Bronchial epithelial cell (primary cell): ENCODE measurements around the gene GOLGA6L2. TPM values are rescaled to one million over a fixed set of nuclear protein-coding genes. Genes with fewer than 3 reads are reported as not detected.

ENCODE experiments used
- DNase-seq: peaks from one replicate; pipeline ENCODE4 v3.0.0-alpha.2; 2010; ENCODE audit warnings: low read depth
- FAIRE-seq: peaks from 2 replicates; lab custom pipeline; 2011; peaks lifted over from hg19 to GRCh38; lab: Jason Lieb, UNC
- H3K27me3 ChIP-seq: 2 replicates; pipeline ENCODE4 v1.5.1; 2011; ENCODE audit warnings: low read length; ENCODE audit not compliant: control insufficient read depth, insufficient read depth
- H3K36me3 ChIP-seq: 2 replicates; pipeline ENCODE4 v1.5.1; 2011; ENCODE audit warnings: low read length; ENCODE audit not compliant: control insufficient read depth, insufficient read depth
- H3K4me3 ChIP-seq: 2 replicates; pipeline ENCODE4 v1.5.1; 2011; ENCODE audit warnings: mild to moderate bottlenecking, low read depth, low read length, control low read depth
- total RNA-seq: library from RNA; depleted of rRNA; stranded (reverse); fragments of >200 nt; gene quantifications from 2 replicates; pipeline ENCODE4 v1.2.1, GENCODE V29; 2014
- TF ChIP-seq, protein P1 (sequence below): IDR thresholded peaks from 2 replicates; pipeline ENCODE4 v1.5.1; 2011; ENCODE audit warnings: mild to moderate bottlenecking, moderate library complexity, low read length, control low read depth, inconsistent platforms; ENCODE audit not compliant: insufficient read depth, severe bottlenecking

Gene GOLGA6L2, protein sequence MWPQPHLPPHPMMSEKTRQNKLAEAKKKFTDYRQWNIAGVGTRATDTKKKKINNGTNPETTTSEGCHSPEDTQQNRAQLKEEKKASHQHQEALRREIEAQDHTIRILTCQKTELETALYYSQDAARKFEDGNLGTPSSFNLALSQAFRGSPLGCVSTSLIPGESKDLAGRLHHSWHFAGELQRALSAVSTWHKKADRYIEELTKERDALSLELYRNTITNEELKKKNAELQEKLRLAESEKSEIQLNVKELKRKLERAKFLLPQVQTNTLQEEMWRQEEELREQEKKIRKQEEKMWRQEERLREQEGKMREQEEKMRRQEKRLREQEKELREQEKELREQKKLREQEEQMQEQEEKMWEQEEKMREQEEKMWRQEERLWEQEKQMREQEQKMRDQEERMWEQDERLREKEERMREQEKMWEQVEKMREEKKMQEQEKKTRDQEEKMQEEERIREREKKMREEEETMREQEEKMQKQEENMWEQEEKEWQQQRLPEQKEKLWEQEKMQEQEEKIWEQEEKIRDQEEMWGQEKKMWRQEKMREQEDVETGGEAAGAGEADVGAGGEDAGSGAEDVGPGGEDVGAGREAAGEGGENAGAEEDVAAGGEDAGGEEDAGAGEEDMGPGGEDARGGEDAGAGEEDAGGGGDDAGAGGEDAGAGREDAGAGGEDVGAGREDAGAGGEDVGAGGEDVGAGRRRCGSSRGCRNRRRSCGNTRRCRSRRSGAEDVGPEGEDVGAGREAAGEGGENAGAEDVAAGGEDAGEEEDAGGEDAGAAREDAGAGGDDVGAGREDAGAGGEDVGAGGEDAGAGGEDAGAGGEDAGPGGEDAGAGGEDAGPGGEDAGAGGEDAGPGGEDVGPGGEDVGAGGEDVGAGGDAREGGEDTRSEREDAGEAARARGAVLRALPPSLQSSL
- total RNA-seq = not detected in 2 replicates

DNA sequence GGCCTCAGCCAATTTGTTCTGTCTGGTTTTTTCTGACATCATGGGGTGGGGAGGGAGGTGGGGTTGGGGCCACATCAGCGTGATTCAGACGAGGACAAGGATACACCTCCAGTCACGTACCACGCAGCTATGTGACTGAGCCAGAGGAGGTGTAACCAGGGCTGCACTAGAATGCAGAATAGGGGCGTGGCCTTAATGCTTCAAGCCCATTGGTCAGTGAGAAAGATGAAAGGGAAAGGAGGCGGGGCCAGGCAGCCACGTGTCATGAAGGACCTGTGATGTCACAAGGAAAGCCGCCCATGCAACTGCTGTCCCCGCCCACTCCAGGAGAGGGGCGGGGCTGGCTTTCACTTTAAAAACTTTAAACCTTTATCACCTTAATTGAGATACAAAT, at the start of gene GOLGA6L2:
TSS of gene GOLGA6L2 (minus strand) at position 137 of the 394 bp plus-strand sequence. CDS start at position 75, 62 bp downstream.
- DNase-seq = no peak
- no peak for FAIRE-seq
- H3K4me3 ChIP-seq = no peak within 1 kb of the TSS
- TF ChIP-seq, protein P1, sequence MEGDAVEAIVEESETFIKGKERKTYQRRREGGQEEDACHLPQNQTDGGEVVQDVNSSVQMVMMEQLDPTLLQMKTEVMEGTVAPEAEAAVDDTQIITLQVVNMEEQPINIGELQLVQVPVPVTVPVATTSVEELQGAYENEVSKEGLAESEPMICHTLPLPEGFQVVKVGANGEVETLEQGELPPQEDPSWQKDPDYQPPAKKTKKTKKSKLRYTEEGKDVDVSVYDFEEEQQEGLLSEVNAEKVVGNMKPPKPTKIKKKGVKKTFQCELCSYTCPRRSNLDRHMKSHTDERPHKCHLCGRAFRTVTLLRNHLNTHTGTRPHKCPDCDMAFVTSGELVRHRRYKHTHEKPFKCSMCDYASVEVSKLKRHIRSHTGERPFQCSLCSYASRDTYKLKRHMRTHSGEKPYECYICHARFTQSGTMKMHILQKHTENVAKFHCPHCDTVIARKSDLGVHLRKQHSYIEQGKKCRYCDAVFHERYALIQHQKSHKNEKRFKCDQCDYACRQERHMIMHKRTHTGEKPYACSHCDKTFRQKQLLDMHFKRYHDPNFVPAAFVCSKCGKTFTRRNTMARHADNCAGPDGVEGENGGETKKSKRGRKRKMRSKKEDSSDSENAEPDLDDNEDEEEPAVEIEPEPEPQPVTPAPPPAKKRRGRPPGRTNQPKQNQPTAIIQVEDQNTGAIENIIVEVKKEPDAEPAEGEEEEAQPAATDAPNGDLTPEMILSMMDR = no peak
- H3K36me3 ChIP-seq = no peaks in the 10 kb centered on the region
- H3K27me3 ChIP-seq = no peaks in the 10 kb centered on the region

DNA sequence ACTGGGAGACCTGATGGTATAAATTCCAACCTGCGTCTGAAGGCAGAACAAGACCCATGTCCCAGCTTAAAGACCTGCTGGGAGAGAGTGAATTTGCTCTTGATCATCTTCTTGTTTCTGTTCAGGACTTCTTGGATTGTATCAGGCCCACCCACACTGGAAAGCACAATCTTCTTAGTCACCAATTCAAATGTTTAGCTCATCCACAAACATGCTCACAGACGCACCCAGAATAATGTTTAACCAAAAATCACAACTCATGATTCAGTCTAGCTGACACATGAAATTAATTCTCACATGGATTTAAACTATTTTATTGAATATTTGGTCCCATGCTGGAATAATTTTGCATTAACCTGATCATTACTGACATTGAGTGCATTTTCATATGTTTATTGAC, 37.8 kb upstream of the GOLGA6L2 start:
- DNase-seq (no peak), FAIRE-seq (no peak)
- no peaks in the 10 kb centered on the region for H3K27me3 ChIP-seq
- no peaks in the 10 kb centered on the region for H3K36me3 ChIP-seq
- no peak overlapping the region for H3K4me3 ChIP-seq
- TF ChIP-seq, protein P1 = no peak

DNA sequence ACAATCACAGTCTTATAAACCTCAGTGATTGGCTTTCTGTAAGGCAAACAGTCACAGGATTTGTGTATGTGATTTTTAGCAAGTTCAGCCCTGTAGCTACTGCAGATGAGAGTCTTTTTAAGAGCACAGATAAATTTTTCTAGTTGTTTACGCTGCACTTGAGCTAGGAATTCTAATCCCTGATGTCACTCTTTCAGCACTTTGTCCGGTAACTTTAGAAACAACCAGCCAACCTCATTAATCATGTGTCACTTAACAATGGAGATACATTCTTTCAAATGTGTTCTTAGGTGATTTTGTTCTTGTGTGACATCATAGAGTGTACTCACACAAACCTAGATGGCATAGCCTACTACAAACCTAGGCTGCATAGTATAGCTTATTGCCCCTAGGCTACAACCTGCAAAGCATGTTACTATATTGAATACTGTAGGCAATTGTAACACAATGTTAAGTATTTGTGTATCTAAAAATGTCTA, 36.8 kb upstream of the GOLGA6L2 start:
- TF ChIP-seq, protein P1 = no peak
- DNase-seq = no peak
- Histone ChIP-seq H3K4me3 (no peak overlapping the region), H3K27me3 (no peaks in the 10 kb centered on the region), H3K36me3 (no peaks in the 10 kb centered on the region)
- FAIRE-seq = no peak

DNA sequence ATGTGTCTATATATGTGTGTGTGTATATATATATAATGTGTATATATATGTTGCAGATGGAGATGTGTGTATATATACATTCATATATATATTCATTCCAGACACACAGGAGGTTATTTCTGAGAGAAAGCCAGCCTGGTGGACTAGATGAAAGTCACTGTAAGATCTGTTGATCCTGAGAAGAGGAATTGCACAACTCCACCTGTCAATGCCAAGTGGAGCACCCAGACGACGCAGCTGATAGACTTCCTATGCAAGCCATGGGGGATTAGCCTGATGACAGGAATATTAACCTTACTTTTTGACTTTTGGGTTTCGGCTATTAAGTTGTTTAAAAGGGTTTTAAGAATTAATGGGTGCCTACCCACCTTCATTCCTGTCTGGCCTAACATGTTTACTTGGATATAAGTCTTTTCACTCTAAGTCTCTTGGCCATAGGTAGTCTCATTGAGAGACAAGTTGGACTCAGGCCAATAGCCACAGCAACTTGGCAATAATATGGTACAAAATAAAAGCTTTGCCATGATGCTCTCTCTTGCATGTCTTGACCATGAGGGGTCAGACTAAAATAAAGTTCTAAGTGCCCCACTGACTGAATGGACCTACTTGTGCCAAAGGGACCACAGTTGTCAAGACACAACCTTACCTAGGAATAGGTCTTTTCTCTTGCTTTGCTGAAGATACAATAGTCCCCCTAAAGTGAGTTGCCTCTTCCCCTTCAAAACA, 35.9 kb upstream of the GOLGA6L2 start:
- DNase-seq (no peak), FAIRE-seq (no peak)
- H3K4me3 ChIP-seq = no peak overlapping the region
- TF ChIP-seq, protein P1 = no peak
- no peaks in the 10 kb centered on the region for H3K36me3 ChIP-seq
- no peaks in the 10 kb centered on the region for H3K27me3 ChIP-seq

DNA sequence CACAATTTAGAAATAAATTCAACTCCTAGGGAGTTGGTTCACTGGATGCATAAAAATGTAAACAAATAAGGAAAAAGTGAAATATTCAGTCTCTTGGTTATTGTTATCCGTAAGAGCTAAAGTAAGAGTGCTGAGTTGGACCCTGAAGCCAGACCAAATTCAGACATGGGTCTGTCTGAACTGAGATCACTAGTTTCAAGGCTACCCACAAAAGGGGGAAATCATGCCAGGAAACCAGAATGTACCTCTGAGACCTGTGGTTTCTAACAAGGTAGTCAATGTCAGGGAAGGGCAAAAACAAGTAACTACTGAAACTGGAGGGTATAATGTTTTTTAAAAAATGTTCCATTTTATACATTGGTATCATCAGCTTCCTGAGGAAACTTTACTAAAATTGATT, 35.2 kb upstream of the GOLGA6L2 start:
- DNase-seq (no peak), FAIRE-seq (no peak)
- Histone ChIP-seq H3K4me3 (no peak overlapping the region), H3K36me3 (no peaks in the 10 kb centered on the region), H3K27me3 (no peaks in the 10 kb centered on the region)
- TF ChIP-seq, protein P1 = no peak
